C4-2B (cell line): ENCODE data around the gene AQP6.
A peak's percentile ranks its signal among the peaks of the same experiment; 100 is the strongest.

ENCODE experiments used
- H3K27ac ChIP-seq: fragments of 450-650 bp; 2 replicates; pipeline ENCODE4 v1.5.1; 2017
- ZFX ChIP-seq: fragments of 450-650 bp; IDR thresholded peaks from 2 replicates; pipeline ENCODE4 v1.6.1; 2017
- TF ChIP-seq, protein P1 (sequence below): fragments of 450-650 bp; conservative IDR thresholded peaks from 2 replicates; pipeline ENCODE4 v1.5.1; 2017; ENCODE audit warnings: mild to moderate bottlenecking

The AQP6 gene

DNA sequence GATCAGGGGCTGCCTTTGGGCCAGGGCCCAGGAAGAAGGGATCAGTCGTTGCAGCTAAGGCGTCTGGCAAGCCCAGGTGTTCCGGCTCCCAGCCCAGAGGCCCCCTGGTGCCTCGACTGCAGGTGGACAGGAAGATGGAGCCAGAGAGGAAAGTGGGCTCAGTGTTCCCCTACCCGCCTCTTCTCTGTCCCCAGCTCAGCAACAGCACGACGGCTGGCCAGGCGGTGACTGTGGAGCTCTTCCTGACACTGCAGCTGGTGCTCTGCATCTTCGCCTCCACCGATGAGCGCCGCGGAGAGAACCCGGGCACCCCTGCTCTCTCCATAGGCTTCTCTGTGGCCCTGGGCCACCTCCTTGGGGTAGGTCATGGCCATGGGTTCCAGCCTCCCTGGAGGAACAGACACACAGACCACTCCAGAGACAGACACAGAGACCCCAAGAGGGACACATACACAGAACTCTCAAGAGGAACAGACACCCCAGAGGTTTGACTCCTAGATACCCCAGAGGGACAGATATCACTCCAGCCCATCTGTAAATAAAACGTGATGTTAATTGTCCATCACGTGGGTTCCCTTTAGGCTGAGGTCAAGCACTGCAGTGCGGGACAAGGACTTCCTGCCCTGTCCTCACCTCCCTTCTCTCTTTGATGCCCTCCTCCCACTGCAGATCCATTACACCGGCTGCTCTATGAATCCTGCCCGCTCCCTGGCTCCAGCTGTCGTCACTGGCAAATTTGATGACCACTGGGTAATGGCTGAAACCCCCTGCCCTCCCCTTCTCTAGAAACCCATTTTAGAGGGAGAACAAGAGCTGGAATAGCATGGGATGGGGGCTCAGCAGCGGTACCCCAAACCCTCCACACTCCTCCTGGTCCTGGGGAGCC lies 18.5 kb upstream of the AQP6 start:
- TF ChIP-seq, protein P1, sequence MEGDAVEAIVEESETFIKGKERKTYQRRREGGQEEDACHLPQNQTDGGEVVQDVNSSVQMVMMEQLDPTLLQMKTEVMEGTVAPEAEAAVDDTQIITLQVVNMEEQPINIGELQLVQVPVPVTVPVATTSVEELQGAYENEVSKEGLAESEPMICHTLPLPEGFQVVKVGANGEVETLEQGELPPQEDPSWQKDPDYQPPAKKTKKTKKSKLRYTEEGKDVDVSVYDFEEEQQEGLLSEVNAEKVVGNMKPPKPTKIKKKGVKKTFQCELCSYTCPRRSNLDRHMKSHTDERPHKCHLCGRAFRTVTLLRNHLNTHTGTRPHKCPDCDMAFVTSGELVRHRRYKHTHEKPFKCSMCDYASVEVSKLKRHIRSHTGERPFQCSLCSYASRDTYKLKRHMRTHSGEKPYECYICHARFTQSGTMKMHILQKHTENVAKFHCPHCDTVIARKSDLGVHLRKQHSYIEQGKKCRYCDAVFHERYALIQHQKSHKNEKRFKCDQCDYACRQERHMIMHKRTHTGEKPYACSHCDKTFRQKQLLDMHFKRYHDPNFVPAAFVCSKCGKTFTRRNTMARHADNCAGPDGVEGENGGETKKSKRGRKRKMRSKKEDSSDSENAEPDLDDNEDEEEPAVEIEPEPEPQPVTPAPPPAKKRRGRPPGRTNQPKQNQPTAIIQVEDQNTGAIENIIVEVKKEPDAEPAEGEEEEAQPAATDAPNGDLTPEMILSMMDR: no peak
- no peak for TF ChIP-seq ZFX
- no peak overlapping the region for H3K27ac ChIP-seq

DNA sequence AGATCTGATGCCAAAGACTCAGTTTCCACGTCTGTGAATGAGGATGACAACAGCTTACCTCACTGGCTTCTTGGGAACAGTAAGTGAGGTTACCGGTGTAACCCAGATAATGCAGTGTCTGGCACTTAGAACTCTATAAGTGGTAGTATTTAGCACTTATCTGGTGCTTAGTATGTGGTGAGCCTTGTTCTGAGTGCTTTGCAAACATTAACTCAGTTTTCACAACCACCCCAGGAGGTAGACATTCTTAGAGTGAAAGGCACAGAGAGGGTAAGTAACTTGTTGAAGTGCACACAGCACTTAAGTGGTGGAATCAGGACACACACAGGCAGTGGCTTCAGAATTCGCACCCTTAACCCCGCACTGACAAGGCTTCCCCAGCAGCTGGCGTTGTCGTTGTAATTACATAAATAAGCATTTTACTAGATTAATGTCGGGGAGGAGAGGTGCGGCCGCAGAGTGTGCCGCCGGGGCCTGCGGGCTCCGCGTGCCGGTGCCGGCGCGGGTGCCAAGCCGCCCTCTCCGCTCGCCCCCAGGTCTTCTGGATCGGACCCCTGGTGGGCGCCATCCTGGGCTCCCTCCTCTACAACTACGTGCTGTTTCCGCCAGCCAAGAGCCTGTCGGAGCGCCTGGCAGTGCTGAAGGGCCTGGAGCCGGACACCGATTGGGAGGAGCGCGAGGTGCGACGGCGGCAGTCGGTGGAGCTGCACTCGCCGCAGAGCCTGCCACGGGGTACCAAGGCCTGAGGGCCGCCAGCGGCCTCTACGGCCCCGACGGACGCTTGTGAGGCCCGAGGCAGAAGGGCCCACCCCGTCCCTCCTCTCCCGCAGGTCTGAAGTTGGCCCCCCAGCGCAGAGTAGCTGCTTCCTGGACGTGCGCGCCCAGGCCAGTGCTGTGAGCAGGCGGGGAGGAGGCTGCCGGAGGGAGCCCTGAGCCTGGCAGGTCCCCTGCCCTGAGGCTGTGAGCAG lies 17.6 kb upstream of the AQP6 start:
- TF ChIP-seq ZFX: no peak
- TF ChIP-seq, protein P1: no peak
- H3K27ac ChIP-seq: no peak overlapping the region

DNA sequence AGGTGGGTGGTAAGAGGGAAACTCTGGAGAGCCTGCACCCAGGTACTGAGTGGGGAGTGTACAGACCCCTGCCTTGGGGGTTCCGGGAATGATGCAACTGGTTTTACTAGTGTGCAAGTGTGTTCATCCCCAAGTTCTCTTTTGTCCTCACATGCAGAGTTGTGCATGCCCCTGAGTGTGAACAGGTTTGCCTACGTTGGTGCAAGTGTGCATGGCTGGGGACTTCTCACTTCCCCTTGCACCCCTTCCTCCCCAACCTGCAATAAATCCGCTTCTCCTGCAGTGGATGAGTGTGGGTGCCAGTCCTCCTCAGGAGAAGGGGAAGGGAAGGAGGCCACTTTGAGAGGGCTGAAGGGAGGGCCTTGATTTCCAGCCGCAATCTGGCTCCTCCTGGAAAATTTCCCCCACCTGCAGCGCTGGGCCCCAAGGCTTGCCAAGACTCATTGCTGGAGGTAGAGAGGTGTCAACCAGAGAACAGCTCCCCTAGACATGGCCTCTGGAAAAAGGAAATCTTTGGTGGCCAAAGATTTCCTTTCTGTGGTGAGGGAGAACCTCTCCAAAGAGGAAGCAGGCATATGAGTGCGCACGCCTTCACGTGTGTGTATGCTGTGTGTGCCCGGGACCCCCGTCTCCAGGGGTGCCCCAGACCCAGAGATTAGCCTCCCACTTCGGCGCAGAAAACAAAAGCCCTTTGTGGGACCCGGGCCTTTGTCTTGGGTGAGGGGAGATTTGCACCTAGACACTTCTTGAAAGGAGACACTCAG lies 16.7 kb upstream of the AQP6 start:
- TF ChIP-seq, protein P1: no peak
- no peak for TF ChIP-seq ZFX
- no peak overlapping the region for H3K27ac ChIP-seq

DNA sequence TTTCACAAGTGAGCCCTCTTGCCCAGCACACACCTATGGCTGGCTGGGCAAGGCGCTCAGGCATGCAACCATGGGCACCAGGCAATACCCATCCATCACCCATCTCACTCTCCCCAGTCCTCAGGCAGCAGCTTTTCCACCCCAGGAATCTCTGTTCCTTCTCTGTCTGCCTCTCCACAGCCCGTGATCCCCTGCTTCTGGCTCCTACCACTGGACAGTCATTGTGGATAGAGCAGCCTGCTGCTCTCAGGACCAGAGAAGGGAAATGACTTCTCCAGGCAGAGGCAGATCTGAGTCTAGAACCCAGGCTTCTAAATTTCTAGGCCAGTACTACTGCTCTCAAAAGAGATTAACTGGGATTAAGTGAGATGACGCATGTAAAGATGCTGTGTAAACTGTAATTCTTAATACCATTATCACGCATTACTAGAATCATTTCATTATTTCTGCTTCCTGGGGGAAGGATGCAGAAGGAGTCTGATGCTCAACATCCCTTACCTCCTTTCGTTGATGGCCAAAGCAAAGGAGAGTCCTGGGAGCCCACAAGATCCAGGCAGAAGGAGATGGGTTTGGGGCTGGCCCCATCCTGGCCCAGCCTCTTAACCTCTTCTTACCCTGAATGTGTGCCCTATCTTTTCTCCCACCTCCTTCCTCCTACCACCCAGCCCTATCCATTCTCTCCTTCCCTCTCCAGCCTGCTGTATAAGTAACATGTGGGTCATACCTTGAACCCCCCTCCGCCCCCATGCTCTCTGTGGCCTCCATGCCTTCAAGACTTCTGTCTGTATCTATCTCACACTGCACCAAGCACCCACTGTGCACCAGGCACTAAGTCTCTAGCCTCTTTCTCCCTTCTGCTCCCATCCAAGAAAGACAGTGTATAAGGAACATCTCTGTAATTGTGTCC lies 15.8 kb upstream of the AQP6 start:
- TF ChIP-seq ZFX: no peak
- TF ChIP-seq, protein P1: no peak
- H3K27ac ChIP-seq: no peak overlapping the region

DNA sequence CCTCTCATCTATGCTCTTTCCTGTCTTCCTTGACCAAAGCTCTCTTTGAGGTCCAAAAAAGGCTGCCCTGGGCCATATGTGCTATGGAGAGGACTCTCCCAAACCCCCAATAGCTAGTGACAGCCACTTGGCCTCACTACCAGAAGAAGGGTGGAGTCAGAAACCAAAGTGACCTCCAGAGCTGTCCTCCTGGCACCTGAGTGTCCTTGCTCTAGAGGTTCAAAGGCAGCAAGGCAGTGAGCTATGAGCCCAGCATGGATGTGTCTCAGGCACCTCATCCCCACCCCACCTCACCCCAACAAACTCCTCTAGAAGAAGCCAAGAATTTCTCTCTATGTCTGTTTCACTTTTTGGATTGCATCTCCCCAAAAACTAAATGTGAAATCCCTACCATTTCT lies 15.2 kb upstream of the AQP6 start:
- TF ChIP-seq, protein P1: no peak
- TF ChIP-seq ZFX: no peak
- H3K27ac ChIP-seq: no peak overlapping the region

DNA sequence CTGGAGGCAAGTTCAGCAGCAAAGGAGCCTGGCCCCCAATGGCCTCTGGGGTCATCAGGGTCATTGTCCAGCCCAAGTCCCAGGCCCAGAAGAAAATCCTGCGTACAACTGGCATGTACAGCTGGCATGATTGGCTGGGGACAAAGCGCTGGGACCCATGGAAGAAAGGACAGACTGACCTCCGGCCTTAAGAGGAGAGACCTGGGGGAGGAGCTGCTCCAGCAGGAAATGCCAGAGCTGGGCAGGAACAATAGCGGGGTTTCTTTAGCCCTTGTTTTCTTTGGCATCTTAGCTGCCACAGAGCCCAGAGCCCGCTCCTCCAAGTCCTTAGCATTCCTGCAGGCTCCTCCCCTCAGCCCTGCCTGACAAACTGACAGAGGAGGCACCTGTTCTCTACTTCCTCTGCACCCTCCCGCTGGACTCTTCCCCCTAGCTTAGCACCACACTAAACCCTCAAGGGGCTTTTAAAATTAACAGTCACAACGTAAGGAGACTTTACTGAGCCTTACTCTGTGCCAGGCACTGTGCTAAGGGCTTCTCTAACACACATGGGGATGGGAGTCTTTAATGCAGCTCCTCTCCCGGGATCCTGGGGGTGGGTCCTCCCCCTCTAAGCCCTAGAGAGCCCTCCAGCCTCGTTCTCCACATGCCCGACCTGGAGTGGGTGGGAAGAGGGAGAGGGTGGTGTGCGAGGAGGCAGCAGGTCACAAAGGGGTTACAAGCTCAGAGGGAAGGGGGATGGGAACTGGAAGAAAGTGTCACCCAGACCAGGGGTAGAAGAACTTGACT lies 12.9 kb upstream of the AQP6 start:
- TF ChIP-seq ZFX: no peak
- TF ChIP-seq, protein P1: no peak
- H3K27ac ChIP-seq: peak overlapping the region; percentile 20
